Islet precursor cell (in vitro differentiated cells): ENCODE results near the gene MGRN1.

Experiments
- DNase-seq: peaks from one replicate; pipeline ENCODE4 v3.0.0-alpha.2; 2018

MGRN1 gene

GRCh38 chr16:4625560-4626159 is 1.0 kb downstream of the MGRN1 start:
- peak; percentile 24 for DNase-seq

GRCh38 chr16:4626396-4626795 is 1.8 kb downstream of the MGRN1 start:
- DNase-seq = no peak

- no peak for DNase-seq
Observed at GRCh38 chr16:4628283-4628682, 3.7 kb downstream of the MGRN1 start.

GRCh38 chr16:4631444-4631843 is 6.8 kb downstream of the MGRN1 start:
- DNase-seq = no peak

DNA sequence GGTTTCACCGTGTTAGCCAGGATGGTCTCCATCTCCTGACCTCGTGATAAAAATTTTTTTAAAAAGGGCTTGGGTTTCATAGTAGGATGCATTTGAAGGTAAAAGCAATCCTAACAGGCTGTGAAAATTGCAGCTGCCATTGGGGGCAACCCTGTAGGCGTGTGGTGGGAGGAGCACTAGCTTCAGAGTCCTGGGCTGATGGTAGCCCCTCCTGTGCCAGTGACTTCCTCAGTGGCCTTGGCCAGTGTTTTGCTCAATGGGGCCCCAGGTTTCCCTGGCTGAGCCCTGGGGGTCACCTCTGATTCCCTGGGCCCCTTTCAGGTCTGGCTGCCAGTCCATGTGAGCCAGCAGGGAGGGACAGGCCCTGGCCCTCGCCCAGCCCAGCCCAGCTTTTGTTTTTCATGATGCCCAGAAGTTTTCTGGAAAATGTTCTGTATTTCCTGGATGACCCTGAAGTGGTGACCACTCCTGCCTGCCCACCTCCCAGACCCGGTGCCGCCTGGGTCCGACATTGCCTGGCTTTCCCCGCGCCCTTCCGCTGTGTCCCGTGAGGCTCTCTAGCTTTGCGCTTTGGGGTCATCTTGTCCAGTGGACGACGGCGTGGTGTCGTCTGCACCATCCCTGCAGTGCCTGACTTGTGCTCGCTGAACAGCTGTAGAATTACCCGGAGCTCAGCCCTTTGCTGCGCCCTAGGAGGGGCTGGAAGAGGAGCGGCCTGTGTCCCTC is 9.4 kb downstream of the MGRN1 start:
- DNase-seq = no peak

GRCh38 chr16:4634768-4635167 is 10.1 kb downstream of the MGRN1 start:
- no peak for DNase-seq

GRCh38 chr16:4636196-4636595 is 11.6 kb downstream of the MGRN1 start:
- no peak for DNase-seq

DNA sequence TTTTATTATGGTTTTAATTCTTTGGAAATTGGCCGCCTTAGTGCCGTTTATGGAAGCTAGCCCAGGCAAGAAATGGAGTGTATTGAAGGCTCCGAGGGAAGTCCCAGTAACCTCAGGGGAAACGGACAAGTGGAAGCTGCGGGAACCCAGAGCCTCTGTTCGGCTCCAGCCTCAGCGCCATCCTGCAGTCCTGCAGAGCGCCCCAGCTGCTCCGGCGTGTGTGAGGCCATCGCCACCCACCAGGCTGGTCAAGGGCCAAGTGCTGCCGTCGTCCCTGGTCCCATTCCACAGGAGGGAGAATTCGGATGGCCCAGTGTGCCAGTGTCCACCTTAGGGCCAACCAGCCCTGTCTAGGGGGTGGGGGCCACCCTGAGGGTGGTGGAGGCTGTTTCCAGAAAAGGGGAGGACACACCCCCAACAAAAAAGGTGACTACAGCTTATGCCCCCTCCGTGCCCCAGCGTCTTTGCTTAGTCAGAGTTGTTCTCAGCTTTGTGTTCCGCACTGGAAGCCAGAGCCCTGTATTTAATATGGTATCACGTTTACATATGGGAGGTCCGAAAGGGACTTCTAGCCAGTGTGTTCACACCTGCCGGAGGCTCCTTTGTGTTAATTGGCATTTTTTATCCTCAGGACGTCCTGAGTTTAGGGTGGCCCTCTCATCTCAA is 13.0 kb downstream of the MGRN1 start:
- DNase-seq = no peak

DNA sequence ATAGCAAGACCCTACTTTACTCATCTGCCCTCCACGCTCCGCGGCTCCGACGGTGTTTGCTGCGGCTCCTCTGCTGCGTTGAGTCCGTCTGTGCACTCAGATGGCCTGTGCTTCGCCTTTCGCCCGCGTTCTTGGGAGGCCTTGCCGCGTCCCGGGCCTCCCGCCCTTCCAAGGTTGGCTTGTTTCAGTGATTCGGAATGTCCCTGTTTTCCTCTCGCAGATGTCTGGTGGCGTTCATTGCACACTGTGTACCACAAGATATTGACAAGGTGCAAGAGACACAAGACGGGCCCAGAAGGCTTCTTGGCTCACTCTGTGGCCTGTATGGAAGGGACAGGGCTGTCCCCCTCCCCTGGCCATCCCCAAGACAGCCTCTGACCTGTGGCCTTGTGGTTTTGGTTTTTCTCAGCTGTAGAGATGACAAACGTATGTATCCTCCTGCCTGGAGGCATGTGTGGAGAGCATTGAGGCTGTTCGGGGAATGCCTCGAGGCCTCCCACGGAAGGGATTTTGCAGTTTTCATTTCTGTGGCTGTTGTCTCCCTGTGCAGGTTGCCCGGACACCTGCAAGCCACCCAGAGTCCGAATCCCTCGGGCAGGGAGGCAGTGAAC is 15.4 kb downstream of the MGRN1 start:
- no peak for DNase-seq

DNA sequence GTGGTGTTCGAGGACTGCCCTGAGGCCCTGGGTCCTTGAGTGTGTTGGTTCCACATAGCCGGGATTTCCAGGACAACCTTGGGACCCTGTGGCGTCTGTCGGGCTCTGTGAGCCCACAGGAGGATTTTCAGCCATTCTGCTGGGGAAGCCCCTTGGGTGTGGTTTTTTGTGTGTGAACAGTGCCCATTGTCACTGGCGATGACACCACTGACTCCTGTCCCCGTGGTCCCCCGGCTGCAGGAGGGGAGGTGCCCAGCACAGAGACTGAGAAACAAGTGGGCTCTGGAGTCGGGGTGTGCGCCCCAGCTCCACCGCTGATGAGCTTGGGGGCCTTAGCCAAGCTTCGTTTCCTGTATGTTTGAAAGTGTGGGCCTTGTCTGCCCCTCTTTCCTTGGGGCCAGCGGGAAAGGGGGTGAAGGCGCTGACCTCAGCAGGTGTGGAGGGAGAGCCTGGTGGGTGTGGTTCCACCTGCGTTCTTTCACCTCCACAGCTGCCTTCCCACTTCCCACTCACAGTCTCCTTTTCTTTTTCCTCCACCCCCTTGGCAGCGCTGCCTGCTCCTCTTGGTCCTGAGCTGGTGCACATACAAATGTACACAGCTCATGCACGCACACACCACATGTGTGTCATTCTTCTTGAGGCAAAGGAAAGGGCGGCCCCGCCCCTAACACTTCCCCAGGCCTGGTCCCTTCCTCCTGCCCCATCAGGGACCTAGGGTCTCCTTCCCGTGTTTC is 16.1 kb downstream of the MGRN1 start:
- no peak for DNase-seq

- DNase-seq = no peak
Observed at GRCh38 chr16:4641306-4641687, 16.7 kb downstream of the MGRN1 start.

DNA sequence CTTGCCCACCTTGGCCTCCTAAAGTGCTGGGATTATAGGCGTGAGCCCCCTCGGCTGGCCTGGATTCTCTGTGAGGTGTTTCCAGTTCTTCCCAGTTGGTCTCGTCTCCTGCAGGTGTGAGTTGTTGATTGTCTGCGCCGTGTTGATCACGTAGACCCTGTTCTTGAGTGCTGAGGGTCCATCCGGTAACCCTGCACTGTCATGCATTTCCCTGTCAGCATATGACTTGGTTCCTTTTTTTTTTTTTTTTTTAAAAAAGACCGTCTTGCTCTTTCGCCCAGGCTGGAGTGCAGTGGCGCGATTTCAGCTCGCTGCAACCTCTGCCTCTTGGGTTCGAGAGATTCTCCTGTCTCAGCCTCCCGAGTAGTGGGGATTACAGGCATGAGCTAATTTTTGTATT is 17.3 kb downstream of the MGRN1 start:
- no peak for DNase-seq

DNA sequence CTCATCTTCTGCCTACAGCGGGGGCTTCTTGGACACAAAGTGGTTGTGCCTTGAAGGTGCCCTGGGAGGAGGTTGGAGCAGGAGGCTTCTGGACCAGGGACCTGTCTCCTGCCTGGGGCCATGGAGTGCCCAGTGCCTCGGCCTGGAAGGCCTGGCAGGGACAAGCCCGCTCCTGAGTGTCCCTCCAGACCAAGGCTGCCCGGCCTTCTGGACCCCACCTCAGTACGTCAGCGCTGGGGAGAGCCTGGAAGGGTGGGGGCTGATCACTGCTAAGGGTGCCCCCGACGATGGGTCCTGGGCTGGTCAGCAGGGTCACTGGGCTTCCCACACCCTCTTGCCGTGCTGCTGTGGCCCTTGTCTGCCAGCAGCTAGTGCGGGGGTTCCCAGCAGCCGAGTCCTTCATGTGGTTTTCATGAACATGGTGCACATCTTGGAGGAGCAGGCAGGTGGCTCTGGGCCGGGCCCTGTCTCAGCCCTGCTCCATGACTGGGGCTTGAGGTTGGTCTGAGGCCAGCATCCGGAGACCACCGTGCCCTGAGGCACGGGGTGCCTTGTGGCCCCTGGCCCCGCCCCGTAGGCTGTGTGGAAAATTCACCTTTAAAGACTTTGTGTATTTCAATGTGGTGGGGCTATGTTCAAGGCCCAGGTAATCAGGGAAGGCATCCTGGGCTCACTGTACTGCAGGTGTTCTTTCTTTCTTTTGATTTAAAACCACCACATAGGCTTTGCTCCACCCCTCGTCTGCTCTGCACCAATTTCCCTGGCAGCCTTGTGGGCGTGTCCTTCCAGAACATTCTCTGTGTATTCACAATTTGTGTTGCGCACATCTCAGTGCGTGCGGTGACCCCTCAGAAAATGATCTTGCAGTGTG is 22.4 kb downstream of the MGRN1 start:
- no peak for DNase-seq

GRCh38 chr16:4647644-4647980 is 23.0 kb downstream of the MGRN1 start:
- no peak for DNase-seq

- DNase-seq = no peak
Observed at GRCh38 chr16:4648917-4649316, 24.3 kb downstream of the MGRN1 start.

DNA sequence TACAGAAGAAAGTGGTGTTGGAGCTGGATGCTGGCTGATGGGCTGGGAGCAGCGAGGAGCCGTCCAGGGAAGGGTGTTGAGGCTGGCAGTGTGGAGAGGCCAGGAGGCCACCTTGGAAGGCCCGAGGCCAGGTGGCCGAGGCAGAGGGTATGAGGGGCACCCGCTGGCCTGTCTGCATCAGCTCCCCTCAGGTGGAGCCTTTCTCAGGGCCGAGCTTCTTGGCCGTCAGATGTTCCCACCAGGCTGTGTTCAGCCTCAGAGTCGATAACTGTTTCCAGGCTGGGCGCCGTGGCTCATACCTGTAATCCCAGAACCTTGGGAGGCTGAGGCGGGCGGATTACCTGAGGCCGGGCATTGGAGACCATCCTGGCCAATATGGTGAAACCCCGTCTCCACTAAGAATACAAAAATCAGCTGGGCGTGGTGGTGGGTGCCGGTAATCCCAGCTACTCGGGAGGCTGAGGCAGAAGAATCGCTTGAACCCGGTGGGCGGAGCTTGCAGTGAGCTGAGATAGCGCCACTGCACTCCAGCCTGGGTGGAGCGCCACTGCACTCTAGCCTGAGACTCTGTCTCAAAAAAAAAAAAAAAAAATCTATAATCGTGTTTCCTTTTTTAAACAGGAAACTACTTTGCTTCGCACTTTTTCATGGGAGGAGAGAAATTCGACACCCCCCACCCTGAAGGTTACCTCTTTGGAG is 25.3 kb downstream of the MGRN1 start:
- no peak for DNase-seq

GRCh38 chr16:4650443-4651074 is 25.9 kb downstream of the MGRN1 start:
- DNase-seq = peak; percentile 85

GRCh38 chr16:4651827-4652226 is 27.2 kb downstream of the MGRN1 start:
- DNase-seq = no peak

DNA sequence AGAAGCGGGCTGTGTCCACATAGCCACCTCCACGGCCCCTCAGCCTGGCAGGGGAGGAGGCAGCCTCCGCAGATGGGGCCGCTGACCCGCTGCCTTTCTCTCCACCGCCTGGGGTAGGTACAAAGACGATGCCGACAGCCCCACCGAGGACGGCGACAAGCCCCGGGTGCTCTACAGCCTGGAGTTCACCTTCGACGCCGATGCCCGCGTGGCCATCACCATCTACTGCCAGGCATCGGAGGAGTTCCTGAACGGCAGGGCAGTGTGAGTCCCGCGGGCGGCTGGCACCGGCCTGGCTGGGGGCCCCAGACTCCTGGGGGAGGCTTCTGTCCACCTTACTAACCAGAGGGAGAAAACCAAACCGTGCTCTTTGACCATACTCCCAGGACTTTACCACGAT is 27.9 kb downstream of the MGRN1 start:
- no peak for DNase-seq

DNA sequence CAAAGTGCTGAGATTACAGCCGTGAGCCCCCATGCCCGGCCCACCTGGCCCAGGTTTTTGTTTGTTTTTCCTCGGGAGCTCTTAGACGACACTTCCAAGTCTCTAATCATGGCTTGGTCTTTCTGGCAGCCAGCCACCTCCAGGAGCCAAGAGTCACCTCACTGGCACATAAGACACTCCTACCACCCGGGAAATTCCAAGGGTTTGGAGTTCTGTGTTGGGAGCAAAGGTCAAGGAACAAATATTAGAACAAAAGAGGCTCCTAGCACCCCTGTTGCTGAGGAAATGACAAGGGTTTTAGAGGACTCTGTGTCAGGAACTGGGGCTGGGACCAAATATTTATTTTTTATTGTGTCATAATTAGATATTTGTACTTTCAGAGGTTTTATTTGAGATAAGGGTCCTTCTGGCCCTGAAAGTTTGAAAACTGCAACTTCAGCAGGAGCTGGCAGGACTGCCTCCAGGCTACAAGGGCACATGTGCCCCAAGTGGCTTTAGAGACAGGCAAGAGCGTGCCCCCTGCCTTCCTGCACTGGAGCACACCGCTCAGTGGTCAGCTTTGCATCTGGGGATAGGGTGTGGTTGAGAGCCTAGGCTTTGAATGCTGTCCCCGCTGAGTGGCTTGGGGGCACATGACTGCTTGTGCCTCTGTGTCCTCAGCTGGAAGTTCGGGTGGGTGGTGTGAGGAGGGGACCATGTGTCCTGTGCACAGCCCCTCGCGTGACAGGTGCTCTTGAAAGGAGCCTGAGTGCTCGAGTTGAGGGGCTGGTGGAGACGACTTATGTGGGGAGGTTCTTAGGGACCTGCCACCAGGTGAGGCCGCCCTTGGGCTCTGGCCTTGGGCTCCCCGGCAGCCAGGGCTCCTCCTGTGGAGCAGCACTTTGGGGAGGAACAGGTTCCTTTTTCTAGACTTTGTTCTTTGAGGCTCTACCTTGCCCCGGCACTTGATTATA is 29.7 kb downstream of the MGRN1 start:
- DNase-seq = no peak
